ENCODE data around the gene RSRC1. TPM values are rescaled to one million over a fixed set of nuclear protein-coding genes. Genes with fewer than 3 reads are reported as not detected.

The RSRC1 gene
- total RNA-seq, 1 experiment from 2014 or later: 37.9 TPM

DNA sequence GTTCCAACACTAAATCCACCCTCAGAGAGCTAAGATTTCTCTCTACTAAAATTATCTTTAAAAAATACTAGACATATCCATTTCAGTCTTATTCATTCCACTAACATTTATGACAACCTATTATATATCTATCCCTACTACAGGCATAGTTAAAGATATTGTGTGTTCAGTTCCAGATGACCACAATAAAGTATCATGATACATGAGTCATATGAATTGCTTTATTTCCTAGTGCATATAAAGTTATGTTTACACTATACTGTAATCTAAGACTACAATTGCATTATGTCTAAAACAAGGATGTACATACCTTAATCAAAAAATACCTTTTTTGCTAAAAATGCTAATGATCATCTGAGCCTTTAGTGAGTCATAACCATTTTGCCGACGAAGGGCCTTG lies 23.1 kb upstream of the RSRC1 start:
- Histone ChIP-seq H3T11ph (ENCODE audit: low read length) (no peak overlapping the region), H2BK12ac (ENCODE audit: insufficient read length, low read depth, low read length) (no peak overlapping the region), H3K23me2 (ENCODE audit: insufficient read length, low read depth, low read length, poor library complexity, severe bottlenecking) (no peaks in the 10 kb centered on the region), H2BK20ac (ENCODE audit: low read depth, low read length, poor library complexity, severe bottlenecking) (no peak overlapping the region), H2AK5ac (ENCODE audit: insufficient read length, low read length) (no peak overlapping the region), H3K4me1 (ENCODE audit: insufficient read depth, low read length) (no peaks in the 10 kb centered on the region), H4K91ac (ENCODE audit: insufficient read length, low read depth, low read length) (no peak overlapping the region), H3K14ac (ENCODE audit: insufficient read depth, low read length) (no peak overlapping the region), H2BK5ac (ENCODE audit: insufficient read length, low read length) (no peak overlapping the region), H3K79me2 (ENCODE audit: insufficient read depth, low read length) (no peaks in the 10 kb centered on the region), H2BK15ac (ENCODE audit: low read depth, low read length) (no peak overlapping the region), H3K79me1 (ENCODE audit: insufficient read depth, low read depth, low read length, poor library complexity, severe bottlenecking) (no peaks in the 10 kb centered on the region), H4K8ac (replicated peaks; ENCODE audit: insufficient read length, low read depth, low read length) (no peak overlapping the region), H2AFZ (ENCODE audit: low read length) (no peak overlapping the region), H3K27me3 (ENCODE audit: insufficient read depth, low read length) (no peaks in the 10 kb centered on the region), H2BK120ac (ENCODE audit: low read depth, low read length, poor library complexity, severe bottlenecking) (no peak overlapping the region), H4K5ac (ENCODE audit: insufficient read length, low read depth, low read length) (no peak overlapping the region), H3K4ac (ENCODE audit: low read depth, low read length) (no peak overlapping the region), H3K23ac (ENCODE audit: insufficient read length, low read depth, low read length) (no peak overlapping the region), H3K27ac (ENCODE audit: insufficient read length, low read depth, low read length) (no peak overlapping the region), H3K18ac (ENCODE audit: insufficient read length, low read depth, low read length) (no peak overlapping the region), H3K9ac (ENCODE audit: extremely low read depth, insufficient read length, low read length) (no peak overlapping the region), H3K9me3 (ENCODE audit: control insufficient read depth, low read depth, low read length) (no peaks in the 10 kb centered on the region), H4K20me1 (ENCODE audit: control insufficient read depth, insufficient read depth, insufficient read length) (no peaks in the 10 kb centered on the region), H3K4me2 (ENCODE audit: insufficient read depth, insufficient read length, low read length) (no peak overlapping the region), H3K56ac (ENCODE audit: insufficient read length, low read depth, low read length) (no peak overlapping the region)
- DNase-seq: no peak
- WGBS (ENCODE audit: extremely low coverage, insufficient read length, low lambda C conversion rate): no CpG with 5 or more reads among the region's 2 CpGs
- no peak overlapping the region for H3K27ac Mint-ChIP-seq
- H3K27me3 Mint-ChIP-seq (ENCODE audit: low read depth): peaks cover 25% of the 10 kb centered on the region
- no peaks in the 10 kb centered on the region; a peak in 1 of 4 replicates for H3K4me1 Mint-ChIP-seq
- H3K9me3 Mint-ChIP-seq: no peaks in the 10 kb centered on the region
- H3K36me3 Mint-ChIP-seq (ENCODE audit: insufficient read depth in 1 of 3, low read depth in 3 of 3): no peaks in the 10 kb centered on the region
- no peak overlapping the region for H3K4me3 Mint-ChIP-seq
- TF ChIP-seq, protein P1, sequence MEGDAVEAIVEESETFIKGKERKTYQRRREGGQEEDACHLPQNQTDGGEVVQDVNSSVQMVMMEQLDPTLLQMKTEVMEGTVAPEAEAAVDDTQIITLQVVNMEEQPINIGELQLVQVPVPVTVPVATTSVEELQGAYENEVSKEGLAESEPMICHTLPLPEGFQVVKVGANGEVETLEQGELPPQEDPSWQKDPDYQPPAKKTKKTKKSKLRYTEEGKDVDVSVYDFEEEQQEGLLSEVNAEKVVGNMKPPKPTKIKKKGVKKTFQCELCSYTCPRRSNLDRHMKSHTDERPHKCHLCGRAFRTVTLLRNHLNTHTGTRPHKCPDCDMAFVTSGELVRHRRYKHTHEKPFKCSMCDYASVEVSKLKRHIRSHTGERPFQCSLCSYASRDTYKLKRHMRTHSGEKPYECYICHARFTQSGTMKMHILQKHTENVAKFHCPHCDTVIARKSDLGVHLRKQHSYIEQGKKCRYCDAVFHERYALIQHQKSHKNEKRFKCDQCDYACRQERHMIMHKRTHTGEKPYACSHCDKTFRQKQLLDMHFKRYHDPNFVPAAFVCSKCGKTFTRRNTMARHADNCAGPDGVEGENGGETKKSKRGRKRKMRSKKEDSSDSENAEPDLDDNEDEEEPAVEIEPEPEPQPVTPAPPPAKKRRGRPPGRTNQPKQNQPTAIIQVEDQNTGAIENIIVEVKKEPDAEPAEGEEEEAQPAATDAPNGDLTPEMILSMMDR (conservative IDR thresholded peaks at IDR 0.05): no peak
